Stimulated activated CD4-positive, alpha-beta T cell treated with anti-CD3 and anti-CD28 coated beads, Interleukin-1b, Interleukin-23, amount 100 ng/mL, for 1 hour (primary cell): ENCODE measurements around the gene SAFB.

ENCODE experiments used
- DNase-seq, 2 donors: peaks; one replicate each; pipeline ENCODE4 v3.0.0-alpha.2; 2020; ENCODE audit warnings: low read depth in 2 of 2

Gene SAFB

GRCh38 chr19:5622465-5623396 is at the start of gene SAFB, which contains the start of gene SAFB2:
TSS of gene SAFB (plus strand) at chr19:5623083. CDS start at chr19:5623206, 123 bp downstream.
TSS of gene SAFB2 (minus strand) at chr19:5622776. CDS start at chr19:5622715, 61 bp downstream.
- DNase-seq = peak; percentile 97 to 99

- DNase-seq = no peak
Measured at GRCh38 chr19:5575590-5575989, 47.3 kb upstream of the SAFB start.

- DNase-seq = peak; percentile 20 to 56
Measured at GRCh38 chr19:5578097-5578846, 44.6 kb upstream of the SAFB start.

GRCh38 chr19:5579286-5579685 is 43.6 kb upstream of the SAFB start:
- DNase-seq = no peak

- DNase-seq = no peak
Measured at GRCh38 chr19:5579697-5580096, 43.2 kb upstream of the SAFB start.

GRCh38 chr19:5580161-5580571 is 42.7 kb upstream of the SAFB start:
- no peak for DNase-seq

- DNase-seq = peak in 1 of 2 donors; percentile 25
Measured at GRCh38 chr19:5585461-5586299, 37.2 kb upstream of the SAFB start.

GRCh38 chr19:5586300-5587070 is 36.4 kb upstream of the SAFB start:
- no peak for DNase-seq

GRCh38 chr19:5587071-5587455 is 35.8 kb upstream of the SAFB start:
- DNase-seq = no peak

- DNase-seq = no peak
Measured at GRCh38 chr19:5587661-5588060, 35.2 kb upstream of the SAFB start.

- DNase-seq = no peak
Measured at GRCh38 chr19:5588441-5588840, 34.4 kb upstream of the SAFB start.

GRCh38 chr19:5588906-5589676 is 33.8 kb upstream of the SAFB start:
- no peak for DNase-seq

GRCh38 chr19:5590151-5590864 is 32.6 kb upstream of the SAFB start:
- DNase-seq = no peak

GRCh38 chr19:5590865-5591154 is 32.1 kb upstream of the SAFB start:
- no peak for DNase-seq

- DNase-seq = no peak
Measured at GRCh38 chr19:5591476-5591875, 31.4 kb upstream of the SAFB start.

- no peak for DNase-seq
Measured at GRCh38 chr19:5592531-5593342, 30.1 kb upstream of the SAFB start.

- no peak for DNase-seq
Measured at GRCh38 chr19:5593343-5594255, 29.3 kb upstream of the SAFB start.

GRCh38 chr19:5594521-5594950 is 28.3 kb upstream of the SAFB start:
- no peak for DNase-seq
